GM19193 (cell line): ENCODE measurements around the gene SAFB.

ENCODE experiments used
- POLR2A ChIP-seq: IDR thresholded peaks from 4 replicates; pipeline ENCODE4 v1.6.1; 2011; ENCODE audit not compliant: insufficient read depth, insufficient read length; ENCODE audit errors: extremely low read depth

The SAFB gene

DNA sequence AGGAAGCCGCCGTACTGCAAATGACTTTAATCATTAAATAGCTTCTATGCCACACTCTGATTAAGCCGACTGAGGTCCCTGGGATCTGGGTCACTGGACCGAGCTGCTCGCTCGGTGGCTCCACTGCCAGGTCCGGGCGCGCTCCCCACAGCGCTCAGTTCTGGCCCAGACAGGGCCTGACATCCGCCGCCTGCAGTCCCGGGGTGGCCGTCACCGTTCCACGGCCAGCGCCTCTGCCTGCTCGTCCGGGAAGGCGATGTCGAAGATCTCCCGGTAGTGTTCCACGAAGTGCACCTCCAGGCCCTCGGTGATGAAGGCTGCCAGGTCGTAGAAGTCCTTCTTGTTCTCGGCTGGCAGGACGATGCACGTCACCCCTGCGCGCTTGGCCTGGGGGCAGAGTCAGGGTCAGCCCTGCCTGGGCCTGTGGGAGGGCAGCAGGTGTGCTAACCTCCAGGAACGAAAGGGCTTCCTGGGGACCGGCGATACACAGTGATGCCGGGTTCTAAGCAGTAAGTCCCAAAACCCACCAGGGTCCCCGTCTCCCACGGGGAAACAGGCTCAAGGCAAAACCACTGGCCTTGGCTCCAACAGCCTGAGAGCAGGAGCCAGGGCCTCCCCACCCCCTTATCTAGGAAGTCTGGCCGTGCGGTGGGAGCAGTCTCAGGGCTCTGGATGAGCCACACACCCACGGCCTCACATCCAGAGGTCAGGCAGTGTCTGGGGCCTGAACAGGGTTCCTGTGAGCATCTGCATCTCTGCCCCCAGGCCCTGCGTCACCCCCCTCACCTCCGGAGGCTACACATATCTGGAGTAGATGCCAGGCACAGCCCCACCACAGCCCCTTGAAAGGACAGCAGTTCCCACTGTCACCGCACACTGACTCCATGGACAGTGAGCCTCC, 69.2 kb downstream of the SAFB start:
- TF ChIP-seq POLR2A = peak; percentile 41

DNA sequence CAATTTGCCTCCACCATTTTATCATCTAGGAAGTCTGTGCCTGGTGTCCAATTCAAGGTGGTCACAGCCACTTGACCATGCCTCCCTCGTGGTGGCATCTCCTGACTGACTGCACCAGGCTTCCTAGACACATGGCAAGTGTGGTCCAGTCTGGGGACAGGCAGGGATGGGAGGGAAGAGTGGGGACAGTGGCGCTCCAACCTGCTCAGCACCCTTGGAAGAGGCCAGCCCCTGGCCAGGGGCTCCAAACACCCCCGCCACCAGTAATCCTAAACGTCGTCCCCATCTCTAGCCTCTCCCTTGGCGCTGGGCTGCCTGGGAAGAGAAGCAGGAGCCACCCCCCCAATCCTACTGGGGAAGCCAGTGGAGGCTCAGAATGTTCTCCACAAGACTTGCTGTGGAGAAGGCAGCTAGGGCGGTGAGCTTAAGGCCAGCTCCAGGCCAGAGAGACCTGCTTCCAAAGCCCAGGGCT, 69.9 kb downstream of the SAFB start:
- TF ChIP-seq POLR2A = no peak

DNA sequence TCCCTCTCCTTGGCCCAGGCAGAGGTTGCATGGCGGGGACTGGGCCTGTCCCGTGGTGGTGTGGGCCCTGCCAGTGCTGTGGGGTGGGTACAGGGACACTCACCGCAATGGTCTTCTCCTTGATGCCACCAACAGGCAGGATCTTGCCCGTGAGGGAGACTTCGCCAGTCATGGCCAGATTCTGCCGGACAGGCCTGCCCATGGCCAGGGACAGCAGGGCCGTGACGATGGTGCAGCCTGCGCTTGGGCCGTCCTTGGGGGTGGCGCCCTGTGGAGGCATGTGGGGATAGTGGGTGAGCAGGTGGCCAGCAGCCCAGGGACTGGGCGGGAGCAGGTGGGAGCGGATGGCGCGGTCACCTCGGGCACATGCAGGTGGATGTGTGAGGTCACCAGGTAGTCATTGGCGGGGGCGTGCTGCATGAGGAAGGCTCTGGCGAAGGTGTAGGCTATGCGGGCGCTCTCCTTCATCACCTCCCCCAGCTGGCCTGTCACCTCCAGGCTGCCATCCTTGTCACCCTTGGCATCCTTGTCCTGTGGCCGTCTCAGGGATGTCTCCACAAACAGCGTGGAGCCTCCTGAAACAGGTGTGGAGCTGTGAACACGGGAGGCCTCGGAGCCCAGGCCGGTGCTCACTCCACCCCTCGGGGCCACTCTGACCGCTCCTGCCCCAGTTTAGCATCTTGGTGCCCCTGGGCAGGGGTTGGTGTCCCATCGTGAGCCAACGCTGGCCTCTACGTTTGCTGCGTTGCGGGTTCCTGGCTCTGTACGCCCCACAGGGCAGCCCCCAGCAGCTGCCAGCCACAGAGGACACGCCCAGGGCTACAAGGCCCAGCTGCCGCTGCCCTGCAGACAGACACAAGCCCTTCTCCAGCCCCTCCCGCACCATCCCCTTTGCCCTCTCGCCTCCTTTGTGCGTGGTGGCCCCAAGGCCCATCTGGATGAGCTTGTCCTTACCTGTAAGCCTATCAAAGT, 70.6 kb downstream of the SAFB start:
- peak; percentile 55 for TF ChIP-seq POLR2A

DNA sequence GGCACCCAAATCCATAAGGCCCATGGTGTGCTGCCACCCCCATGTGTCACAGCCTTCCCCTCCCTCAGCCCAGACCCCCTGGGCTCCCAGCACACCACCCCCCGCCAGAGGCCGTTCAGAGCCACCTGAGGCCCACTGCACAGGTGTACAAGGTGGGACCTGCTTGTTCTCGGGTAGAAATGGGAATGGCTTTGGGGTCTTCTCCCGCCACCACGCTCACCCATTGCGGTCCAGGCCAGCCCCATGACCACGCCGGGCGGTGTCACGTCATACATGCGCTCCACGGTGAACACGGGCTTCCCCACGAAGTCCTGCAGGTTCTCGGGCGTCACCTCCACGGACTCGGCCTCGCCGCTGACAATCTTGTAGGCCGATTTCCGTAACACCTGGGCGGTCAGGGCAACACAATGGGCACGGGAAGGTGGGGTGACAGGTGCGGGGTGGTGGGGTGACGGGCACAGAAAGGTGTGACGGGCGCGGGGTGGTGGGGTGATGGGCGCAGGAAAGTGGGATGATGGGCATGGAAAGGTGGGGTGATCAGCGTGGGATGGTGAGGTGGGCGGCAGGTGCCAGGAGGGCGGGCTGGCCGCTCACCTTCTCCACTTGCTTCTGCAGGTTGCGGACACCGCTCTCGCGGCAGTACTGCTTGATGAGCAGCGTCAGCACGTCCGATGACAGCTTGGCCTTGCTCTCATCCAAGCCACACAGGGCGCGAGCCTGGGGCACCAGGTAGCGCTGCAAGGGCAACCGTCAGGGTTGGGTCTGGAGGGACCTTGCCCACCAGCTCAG, 71.5 kb downstream of the SAFB start:
- TF ChIP-seq POLR2A = no peak

DNA sequence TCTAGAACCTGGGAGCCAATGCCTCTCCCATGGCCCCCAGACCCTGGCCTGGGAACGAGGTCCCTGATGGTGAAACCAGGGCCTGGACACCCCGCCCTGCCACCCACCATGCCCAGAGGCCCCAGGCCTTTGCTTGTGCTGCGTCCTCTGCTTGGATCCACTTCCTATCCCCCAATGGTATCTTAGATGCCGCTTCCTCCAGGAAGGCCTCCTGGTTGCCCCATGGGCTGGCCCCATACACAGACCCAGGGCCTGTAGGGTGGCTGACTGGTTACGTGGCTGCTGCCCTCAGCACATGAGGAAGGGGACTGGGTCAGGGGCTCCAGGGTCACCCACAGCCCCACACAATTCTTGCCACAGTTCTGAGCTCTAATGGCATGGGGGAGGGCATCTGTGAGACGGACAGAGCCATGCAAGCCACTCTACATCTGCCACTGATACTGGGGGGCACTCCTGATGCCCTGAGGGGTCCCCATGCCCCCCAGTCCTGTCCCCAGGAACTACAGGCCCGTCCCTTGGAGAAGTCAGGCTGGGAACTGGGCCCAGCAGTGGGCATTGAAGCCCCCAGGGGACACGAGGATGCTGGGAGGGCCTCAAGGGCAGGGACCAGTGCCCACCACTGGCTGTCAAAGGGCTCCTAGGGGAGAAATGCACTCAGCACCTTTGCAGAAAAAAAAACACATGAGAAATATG, 72.2 kb downstream of the SAFB start:
- no peak for TF ChIP-seq POLR2A

DNA sequence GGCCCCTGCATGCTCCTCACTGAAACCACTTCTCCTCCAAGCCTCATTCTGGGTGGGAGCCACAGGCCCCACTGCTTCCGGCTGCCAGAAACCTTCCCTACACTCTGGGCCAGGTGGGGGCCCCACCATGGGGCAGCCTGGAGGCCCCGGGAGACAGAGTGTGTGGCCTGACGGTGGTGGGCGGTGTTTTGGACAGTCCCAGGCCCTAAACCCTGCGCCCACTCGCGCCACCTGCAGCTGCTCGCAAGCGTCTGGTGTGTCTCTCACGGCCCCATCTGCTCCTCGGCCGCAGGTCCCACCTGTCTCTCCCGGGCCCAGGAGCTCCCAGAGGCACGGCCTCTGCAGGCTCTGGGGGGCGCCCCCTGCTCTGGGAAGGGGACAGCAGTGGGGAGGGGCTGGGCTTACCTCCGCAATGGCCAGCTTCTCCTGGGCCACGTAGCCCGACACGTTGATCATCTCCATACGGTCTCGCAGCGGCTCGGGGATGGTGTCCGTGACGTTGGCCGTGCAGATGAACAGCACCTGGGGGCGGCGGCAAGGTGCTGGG, 72.8 kb downstream of the SAFB start:
- TF ChIP-seq POLR2A = peak; percentile 13

DNA sequence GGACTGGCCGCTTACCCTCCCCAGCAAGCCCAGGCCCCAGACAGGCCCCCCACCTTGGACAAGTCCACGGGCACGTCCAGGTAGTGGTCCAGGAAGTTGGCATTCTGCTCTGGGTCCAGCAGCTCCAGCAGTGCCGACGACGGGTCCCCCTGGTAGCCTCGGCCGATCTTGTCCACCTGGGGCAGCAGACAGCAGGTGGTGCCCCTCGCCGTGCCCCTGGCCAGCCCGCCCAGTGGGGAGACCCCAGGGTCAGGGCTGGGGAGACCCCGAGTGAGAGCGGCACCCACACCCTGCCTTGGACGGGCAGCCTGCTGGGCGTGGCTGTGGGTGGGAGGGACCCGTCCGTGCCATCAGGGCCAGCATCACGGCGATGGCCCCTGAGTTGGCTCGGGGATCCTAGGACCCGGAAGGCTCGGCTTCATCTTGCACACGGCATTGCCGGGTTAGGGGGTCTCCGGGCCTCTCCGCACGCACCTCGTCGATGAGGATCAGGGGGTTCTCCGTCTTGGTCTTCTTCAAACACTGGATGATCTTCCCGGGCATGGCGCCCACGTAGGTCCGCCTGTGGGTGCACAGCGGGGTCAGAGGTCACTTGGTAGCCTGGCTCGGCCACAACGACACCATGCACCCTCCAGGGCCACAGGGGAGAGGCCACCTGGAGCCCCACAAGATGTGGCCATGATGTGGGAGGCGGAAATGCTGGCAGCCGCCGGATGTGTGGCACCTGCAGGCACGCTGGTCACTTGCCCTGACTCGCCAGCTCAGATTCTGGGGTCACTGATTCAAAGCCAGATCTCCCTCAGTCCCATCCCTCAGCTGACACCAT, 73.5 kb downstream of the SAFB start:
- TF ChIP-seq POLR2A = no peak

DNA sequence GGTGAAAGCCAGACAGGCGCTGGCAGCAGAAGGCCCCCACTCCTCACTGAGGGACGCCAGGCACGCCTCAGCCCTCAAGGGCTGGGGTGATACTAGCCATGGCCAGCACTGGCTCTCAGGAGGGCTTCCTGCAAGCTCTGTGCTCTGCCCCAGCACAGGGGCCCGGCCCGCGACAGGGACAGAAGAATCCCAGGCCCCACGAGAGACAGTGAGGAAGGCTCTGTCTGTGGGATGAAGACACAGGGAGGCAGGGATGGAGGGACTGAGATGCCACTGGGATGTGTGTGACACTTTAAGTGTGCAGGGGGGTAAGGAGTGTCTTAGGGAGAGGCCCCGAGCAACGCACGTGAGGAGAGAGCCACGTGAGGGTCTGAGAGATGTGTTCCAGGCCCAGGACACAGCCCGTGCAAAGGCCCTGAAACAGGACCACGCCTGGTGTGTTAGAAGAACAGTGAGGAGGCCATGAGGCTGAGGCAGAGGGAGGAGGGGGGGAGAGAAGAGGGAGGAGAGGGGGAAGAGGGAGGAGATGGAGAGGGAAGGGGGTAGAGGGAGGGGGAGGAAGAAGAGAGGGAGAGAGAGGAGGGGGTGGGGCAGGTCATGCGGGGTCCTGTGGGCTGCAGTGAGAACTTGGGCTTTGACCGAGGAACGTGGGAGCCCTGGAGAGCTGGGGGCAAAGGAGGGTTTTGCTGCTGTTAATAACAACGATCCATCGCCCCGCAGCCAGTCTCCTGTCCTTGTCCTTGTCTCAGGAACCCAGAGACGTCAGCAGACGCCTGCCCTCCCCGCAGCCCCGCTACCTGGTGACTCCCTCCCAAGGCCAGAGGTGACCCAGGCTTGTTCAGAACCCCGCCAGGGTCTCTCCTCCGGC, 74.4 kb downstream of the SAFB start:
- no peak for TF ChIP-seq POLR2A

DNA sequence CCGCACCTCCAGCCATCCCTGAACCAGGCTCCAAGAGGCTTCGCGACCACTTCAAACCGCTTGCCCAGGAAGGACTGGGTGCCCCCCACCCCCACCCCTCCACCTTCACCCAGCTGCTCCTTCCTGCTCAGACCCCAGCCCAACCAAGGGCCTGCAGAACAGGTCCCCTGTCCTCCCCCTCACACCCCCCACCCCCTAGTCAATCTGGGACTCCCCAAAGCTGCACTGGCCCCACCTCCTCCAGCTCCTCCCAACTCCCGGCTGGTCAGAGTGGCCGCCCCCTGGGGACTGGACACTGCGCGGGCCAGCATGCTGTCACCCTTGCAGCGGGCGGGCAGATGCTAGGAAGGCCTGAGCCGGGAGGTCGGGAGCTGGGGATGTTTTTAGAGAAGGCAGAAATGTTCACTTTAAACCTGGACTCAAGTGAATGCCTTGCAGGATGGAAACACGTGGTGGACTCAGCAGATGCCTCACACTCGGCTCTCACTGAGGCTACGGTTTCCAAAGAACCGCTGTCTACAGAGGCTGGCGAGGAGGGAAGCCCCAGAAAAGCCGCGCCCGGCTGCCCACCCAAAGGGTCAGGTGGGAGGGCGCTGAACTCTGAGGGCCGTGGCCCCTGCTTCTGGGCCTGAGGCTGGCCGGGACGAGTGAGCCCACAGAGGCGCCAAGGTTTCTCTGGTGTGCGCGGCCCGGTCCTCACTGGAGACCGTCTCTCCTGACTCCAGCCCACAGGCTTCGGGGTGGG, 75.2 kb downstream of the SAFB start:
- TF ChIP-seq POLR2A = no peak

DNA sequence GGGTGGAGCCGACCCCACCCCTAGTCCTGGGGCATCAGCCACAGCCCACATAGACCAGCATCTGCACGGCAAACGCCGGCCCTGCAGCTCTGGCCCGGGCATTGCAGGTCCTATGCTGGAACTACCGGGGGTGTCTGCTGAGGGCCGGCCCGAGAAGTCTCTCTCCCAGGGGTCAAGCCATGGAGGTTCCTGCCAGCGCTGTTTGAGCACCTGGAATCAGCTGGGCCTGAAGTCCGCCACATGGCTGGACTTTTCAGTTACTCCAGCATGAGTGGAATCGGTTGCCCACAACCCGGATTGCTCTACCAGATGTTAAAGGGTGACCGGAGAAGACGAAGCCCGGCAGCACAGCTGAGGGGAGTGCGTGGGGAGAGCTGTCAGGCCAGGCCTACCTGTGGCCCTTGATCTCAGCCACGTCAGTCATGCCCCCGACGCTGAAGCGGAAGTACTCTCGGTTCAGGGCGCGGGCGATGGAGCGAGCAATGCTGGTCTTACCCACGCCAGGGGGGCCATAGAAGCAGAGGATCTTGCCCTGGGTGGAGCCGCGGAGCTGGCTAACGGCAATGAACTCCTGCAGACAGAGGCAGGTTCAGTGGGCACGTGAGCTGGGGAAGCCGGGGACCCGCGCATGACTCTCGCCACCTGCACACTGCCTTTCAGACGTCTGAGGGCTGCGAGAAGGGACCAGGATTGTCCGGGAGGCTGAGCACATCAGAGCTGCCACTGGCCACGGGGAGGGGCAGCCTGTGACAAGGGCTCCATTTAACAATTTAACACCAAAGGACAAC, 75.9 kb downstream of the SAFB start:
- no peak for TF ChIP-seq POLR2A

DNA sequence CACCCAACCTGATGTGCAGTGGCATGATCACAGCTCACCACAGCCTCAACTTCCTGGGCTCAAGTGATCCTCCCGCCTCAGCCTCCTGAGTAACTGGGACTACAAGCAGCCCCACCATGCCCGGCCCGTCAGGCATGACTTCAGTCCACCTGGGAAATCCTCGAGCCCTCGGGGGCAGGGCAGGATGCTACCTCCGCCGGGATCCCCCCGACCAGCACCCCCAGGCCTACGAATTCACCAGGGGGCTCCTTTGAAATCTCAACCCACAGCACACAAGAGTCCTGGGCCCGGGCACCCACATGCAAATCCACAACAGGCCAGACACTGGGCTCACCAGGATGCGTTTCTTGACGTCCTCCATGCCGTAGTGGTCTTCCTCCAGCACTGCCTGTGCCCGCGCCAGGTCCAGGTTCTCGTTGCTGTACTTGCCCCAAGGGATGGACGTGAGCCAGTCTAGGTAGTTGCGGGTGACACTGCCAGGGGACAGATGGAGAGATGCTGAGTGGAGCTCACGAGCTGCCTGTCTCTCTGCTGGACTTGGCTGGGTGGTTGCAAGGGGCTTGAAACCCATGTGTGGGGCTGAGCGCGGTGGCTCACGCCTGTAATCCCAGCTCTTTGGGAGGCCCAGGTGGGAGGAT, 77.7 kb downstream of the SAFB start:
- TF ChIP-seq POLR2A = no peak
